GM19372 (cell line): Measurements from ENCODE around the gene HOOK2.
A peak's percentile ranks its signal among the peaks of the same experiment; 100 is the strongest.
"Not testable (repeated sequence)": the region's sequence is repeated elsewhere in the genome, so short reads cannot be mapped to it uniquely, and the experiment has no call there.

Experiments used
- ATAC-seq: cut with Tn5 transposase; IDR thresholded peaks from one replicate; pipeline ENCODE4 v1.9.1; 2021; ENCODE audit warnings: mild to moderate bottlenecking, low read depth, moderate library complexity; ENCODE audit not compliant: unreplicated experiment

HOOK2 gene

GRCh38 chr19:12774588-12775555 lies at the start of gene HOOK2:
TSS of gene HOOK2 (minus strand) at chr19:12775552. CDS start at chr19:12775449, 103 bp downstream.
- no peak for ATAC-seq

GRCh38 chr19:12821761-12822160 lies 46.4 kb upstream of the HOOK2 start:
- ATAC-seq, result no peak

GRCh38 chr19:12817810-12818209 lies 42.5 kb upstream of the HOOK2 start:
- not testable (repeated sequence) for ATAC-seq

- ATAC-seq, result not testable (repeated sequence)
Observed at GRCh38 chr19:12817188-12817587, 41.8 kb upstream of the HOOK2 start.

- no peak for ATAC-seq
Observed at GRCh38 chr19:12815088-12815487, 39.7 kb upstream of the HOOK2 start.

GRCh38 chr19:12806242-12807081 lies 31.1 kb upstream of the HOOK2 start, which contains the start of gene RNASEH2A:
TSS of gene RNASEH2A (plus strand) at chr19:12806584. CDS start at chr19:12806674, 90 bp downstream.
- ATAC-seq, result peak; percentile 84

GRCh38 chr19:12804051-12804450 lies 28.7 kb upstream of the HOOK2 start:
- no peak for ATAC-seq

GRCh38 chr19:12802267-12803106 lies 27.1 kb upstream of the HOOK2 start:
- ATAC-seq, result no peak

- no peak for ATAC-seq
Observed at GRCh38 chr19:12801466-12802266, 26.3 kb upstream of the HOOK2 start, which contains the start of the genes PRDX2 and THSD8. TSS of gene PRDX2 (minus strand) at chr19:12801800. CDS start at chr19:12801261, 539 bp downstream. TSS of gene THSD8 (plus strand) at chr19:12802069. CDS start at chr19:12802072, 3 bp downstream.

GRCh38 chr19:12800923-12801465 lies 25.6 kb upstream of the HOOK2 start:
- no peak for ATAC-seq

- ATAC-seq, result no peak
Observed at GRCh38 chr19:12800466-12800770, 25.1 kb upstream of the HOOK2 start.

- no peak for ATAC-seq
Observed at GRCh38 chr19:12799742-12800465, 24.6 kb upstream of the HOOK2 start.

GRCh38 chr19:12797607-12798006 lies 22.3 kb upstream of the HOOK2 start:
- not testable (repeated sequence) for ATAC-seq

- no peak for ATAC-seq
Observed at GRCh38 chr19:12797141-12797587, 21.8 kb upstream of the HOOK2 start.

GRCh38 chr19:12796146-12797071 lies 21.1 kb upstream of the HOOK2 start:
- no peak for ATAC-seq

GRCh38 chr19:12794971-12795381 lies 19.6 kb upstream of the HOOK2 start:
- ATAC-seq, result no peak
